A673 (cell line): Measurements from ENCODE around the gene KATNB1. TPM values are rescaled to one million over a fixed set of nuclear protein-coding genes. Genes with fewer than 3 reads are reported as not detected.

Experiments
- BruUV-seq: library from RNA; stranded (reverse); fragments of 400-500 nt; replicated peaks from 2 replicates; lab custom pipeline; 2021; lab: Mats Ljungman, UMichigan
- CTCF ChIA-PET: fragments of 300-600 bp; sonication (Branson Sonifier 250); formaldehyde crosslinking; loops from one replicate; lab custom pipeline; 2022; ENCODE audit warnings: antibody characterized with exemption; lab: Charles Lee
- POLR2A ChIA-PET: fragments of 300-600 bp; sonication (Branson Sonifier 250); formaldehyde crosslinking; loops from one replicate; lab custom pipeline; 2022; ENCODE audit warnings: antibody characterized with exemption; ENCODE audit not compliant: low non-redundant PET; lab: Charles Lee
- DNase-seq: peaks from one replicate; pipeline ENCODE4 v3.0.0-alpha.2; 2015; ENCODE audit warnings: low spot score
- H3K27ac ChIP-seq: fragments of 200-600 bp; sonication (generic); 2 replicates; pipeline ENCODE4 v1.5.1; 2016; ENCODE audit warnings: mixed run types, low read depth, mild to moderate bottlenecking, mixed read lengths, antibody characterized with exemption, low read length; ENCODE audit not compliant: poor library complexity, severe bottlenecking
- H3K27me3 ChIP-seq: fragments of 200-600 bp; sonication (generic); replicated peaks from 2 replicates; pipeline ENCODE4 v1.6.1; 2017; ENCODE audit warnings: mixed run types, low read depth, mild to moderate bottlenecking, mixed read lengths, antibody characterized with exemption, low read length; ENCODE audit not compliant: insufficient read depth, poor library complexity
- H3K36me3 ChIP-seq: fragments of 200-600 bp; sonication (generic); 2 replicates; pipeline ENCODE4 v1.6.1; 2016; ENCODE audit warnings: mixed run types, mild to moderate bottlenecking, mixed read lengths, antibody characterized with exemption, low read length; ENCODE audit not compliant: insufficient read depth, poor library complexity, severe bottlenecking
- H3K4me1 ChIP-seq: fragments of 200-600 bp; sonication (generic); 2 replicates; pipeline ENCODE4 v1.6.1; 2017; ENCODE audit warnings: mixed run types, mild to moderate bottlenecking, mixed read lengths, antibody characterized with exemption, low read length; ENCODE audit not compliant: insufficient read depth, poor library complexity, severe bottlenecking
- H3K4me3 ChIP-seq: fragments of 200-600 bp; sonication (generic); 2 replicates; pipeline ENCODE4 v1.5.1; 2016; ENCODE audit warnings: low read depth, mixed run types, mild to moderate bottlenecking, mixed read lengths, low read length; ENCODE audit not compliant: poor library complexity, severe bottlenecking
- H3K9me3 ChIP-seq: fragments of 200-600 bp; sonication (generic); 2 replicates; pipeline ENCODE4 v1.6.1; 2016; ENCODE audit warnings: mixed run types, low read depth, mild to moderate bottlenecking, mixed read lengths, antibody characterized with exemption, low read length; ENCODE audit not compliant: poor library complexity, severe bottlenecking
- EZH2 ChIP-seq: fragments of 200-600 bp; sonication (generic); IDR thresholded peaks from 2 replicates; pipeline ENCODE4 v1.6.1; 2017; ENCODE audit warnings: borderline replicate concordance, low read depth, mild to moderate bottlenecking, mixed read lengths, antibody characterized with exemption, low read length; ENCODE audit not compliant: poor library complexity, severe bottlenecking
- intact Hi-C: fragments of 100-400 bp; cut with micrococcal nuclease; formaldehyde crosslinking; loops from one replicate; pipeline ENCODE4 v1.10.0; 2022; ENCODE audit not compliant: unreplicated experiment
- total RNA-seq: library from RNA; stranded (reverse); gene quantifications from 2 replicates; pipeline ENCODE4 v1.2.3, GENCODE V29; 2021
- TF ChIP-seq, protein P1 (sequence below): fragments of 300-800, 200-600 bp; sonication (generic); conservative IDR thresholded peaks from 2 replicates; pipeline ENCODE4 v1.5.1; 2017; ENCODE audit warnings: low read depth, mild to moderate bottlenecking, antibody characterized with exemption, low read length, moderate library complexity, mixed read lengths

KATNB1 gene
- total RNA-seq, 1 experiment from 2014 or later, result 55.7 TPM

DNA sequence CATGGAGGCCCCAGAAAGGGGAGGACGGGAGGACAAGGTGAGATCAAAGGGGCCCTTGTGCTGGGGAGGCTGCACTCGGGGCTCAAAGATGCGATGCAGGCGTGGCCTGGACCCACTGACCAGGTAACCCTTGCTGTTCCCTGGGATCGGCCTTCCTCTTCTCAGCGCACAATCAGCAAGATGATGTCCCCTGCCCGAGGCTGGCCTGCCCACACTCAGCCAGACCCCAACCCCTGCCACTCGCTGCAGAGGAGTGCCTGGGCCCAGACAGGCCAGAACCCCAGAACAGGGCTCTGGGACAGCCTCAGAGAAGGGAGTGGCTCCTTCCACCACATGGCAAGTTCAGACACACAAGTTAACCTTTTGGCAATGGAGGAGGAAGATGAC is 51.9 kb downstream of the KATNB1 start:
- TF ChIP-seq, protein P1, sequence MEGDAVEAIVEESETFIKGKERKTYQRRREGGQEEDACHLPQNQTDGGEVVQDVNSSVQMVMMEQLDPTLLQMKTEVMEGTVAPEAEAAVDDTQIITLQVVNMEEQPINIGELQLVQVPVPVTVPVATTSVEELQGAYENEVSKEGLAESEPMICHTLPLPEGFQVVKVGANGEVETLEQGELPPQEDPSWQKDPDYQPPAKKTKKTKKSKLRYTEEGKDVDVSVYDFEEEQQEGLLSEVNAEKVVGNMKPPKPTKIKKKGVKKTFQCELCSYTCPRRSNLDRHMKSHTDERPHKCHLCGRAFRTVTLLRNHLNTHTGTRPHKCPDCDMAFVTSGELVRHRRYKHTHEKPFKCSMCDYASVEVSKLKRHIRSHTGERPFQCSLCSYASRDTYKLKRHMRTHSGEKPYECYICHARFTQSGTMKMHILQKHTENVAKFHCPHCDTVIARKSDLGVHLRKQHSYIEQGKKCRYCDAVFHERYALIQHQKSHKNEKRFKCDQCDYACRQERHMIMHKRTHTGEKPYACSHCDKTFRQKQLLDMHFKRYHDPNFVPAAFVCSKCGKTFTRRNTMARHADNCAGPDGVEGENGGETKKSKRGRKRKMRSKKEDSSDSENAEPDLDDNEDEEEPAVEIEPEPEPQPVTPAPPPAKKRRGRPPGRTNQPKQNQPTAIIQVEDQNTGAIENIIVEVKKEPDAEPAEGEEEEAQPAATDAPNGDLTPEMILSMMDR, result no peak
- no peak for TF ChIP-seq EZH2
- no TSS peak for BruUV-seq
- POLR2A ChIA-PET, result interaction anchor here (0.7 kb wide), 1 partner anchor 16 kb away, joined by 3 read pairs; no protein-coding TSS in a partner anchor
- H3K27me3 ChIP-seq, result no peaks in the 10 kb centered on the region
- CTCF ChIA-PET, result no interaction called here
- no peak for DNase-seq
- H3K4me3 ChIP-seq, result no peak overlapping the region
- H3K4me1 ChIP-seq, result no peaks in the 10 kb centered on the region
- no peaks in the 10 kb centered on the region for H3K9me3 ChIP-seq
- intact Hi-C loops, result no loop called here
- H3K27ac ChIP-seq, result no peak overlapping the region
- H3K36me3 ChIP-seq, result peaks cover 82% of the 10 kb centered on the region

DNA sequence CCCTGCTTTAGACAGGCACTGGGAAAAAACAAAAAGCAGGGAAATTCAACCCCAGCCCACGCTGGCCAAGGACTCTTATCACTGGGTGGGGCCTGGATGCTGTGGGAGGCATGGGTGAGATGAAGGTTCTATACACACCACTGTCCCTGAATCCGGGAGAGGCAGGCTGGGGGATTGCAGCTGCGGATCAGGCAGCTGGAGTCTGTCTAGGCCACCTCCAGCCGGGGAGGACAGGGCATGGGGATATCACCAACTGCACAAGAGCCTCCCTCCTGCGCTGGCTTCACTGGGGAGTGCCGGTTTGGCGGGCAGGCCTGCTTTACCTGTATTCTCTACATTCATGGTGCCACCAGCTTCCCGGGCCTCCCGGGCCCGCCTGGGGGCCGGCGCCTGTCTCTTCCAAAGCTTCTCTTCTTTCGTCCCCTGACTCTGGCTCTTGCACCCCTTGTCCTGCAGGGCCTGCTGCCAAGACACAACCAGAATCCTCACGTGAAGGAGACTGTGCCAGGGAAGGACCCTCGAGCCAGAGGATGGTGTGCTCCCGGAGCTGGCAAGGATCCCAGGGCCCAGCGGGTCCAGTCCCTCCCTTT is 52.8 kb downstream of the KATNB1 start:
- Histone ChIP-seq H3K36me3 (peaks cover 80% of the 10 kb centered on the region), H3K27ac (peak overlapping the region; percentile 30), H3K9me3 (no peaks in the 10 kb centered on the region), H3K27me3 (no peaks in the 10 kb centered on the region), H3K4me3 (no peak overlapping the region), H3K4me1 (no peaks in the 10 kb centered on the region)
- BruUV-seq, result no TSS peak
- POLR2A ChIA-PET, result interaction anchor here (0.7 kb wide), 1 partner anchor 15 kb away, joined by 3 read pairs; no protein-coding TSS in a partner anchor
- intact Hi-C loops, result no loop called here
- no peak for DNase-seq
- TF ChIP-seq, protein P1, result no peak
- TF ChIP-seq EZH2, result no peak
- CTCF ChIA-PET, result no interaction called here

DNA sequence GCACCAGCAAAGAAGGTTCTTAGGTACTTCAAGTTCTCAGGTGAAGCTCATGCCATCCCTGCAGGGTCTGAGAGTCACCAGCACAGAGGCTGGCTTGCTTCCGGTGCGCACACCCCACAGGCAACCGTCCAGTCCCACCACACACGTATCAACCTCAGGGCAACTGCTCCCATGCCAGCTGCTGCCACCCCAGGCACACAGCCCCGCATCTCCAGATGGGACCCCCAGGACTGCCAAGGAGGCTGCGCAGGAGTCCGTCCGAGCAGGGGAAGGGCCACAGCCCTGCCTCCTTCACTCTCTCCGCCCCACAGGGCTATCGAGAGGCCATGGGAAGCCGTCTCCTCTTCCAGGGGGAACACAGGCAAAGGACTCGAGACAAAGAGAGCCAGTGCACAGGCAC is 53.4 kb downstream of the KATNB1 start:
- BruUV-seq, result no TSS peak
- CTCF ChIA-PET, result no interaction called here
- H3K36me3 ChIP-seq, result peaks cover 81% of the 10 kb centered on the region

More for the DNA sequence above, 53.4 kb downstream of the KATNB1 start:
- H3K4me3 ChIP-seq, result no peak overlapping the region
- DNase-seq, result no peak
- intact Hi-C loops, result no loop called here
- H3K4me1 ChIP-seq, result no peaks in the 10 kb centered on the region
- H3K27ac ChIP-seq, result no peak overlapping the region
- H3K9me3 ChIP-seq, result no peaks in the 10 kb centered on the region
- TF ChIP-seq EZH2, result no peak
- TF ChIP-seq, protein P1, result no peak
- no peaks in the 10 kb centered on the region for H3K27me3 ChIP-seq
- POLR2A ChIA-PET, result no interaction called here
